D721Med (cell line): ENCODE measurements around the gene DDX11.
"Not testable (repeated sequence)": the region's sequence is repeated elsewhere in the genome, so short reads cannot be mapped to it uniquely, and the experiment has no call there.

ENCODE experiments used
- DNase-seq: peaks from one replicate; pipeline ENCODE4 v3.0.0; 2011; ENCODE audit warnings: low spot score; ENCODE audit not compliant: insufficient read length
- FAIRE-seq: peaks from 2 replicates; lab custom pipeline; 2011; peaks lifted over from hg19 to GRCh38; lab: Jason Lieb, UNC
- TF ChIP-seq, protein P1 (sequence below): IDR thresholded peaks from 2 replicates; pipeline ENCODE4 v1.5.1; 2012; ENCODE audit warnings: mild to moderate bottlenecking, control low read depth; ENCODE audit not compliant: insufficient read depth; ENCODE audit errors: missing control alignments

DDX11 gene

DNA sequence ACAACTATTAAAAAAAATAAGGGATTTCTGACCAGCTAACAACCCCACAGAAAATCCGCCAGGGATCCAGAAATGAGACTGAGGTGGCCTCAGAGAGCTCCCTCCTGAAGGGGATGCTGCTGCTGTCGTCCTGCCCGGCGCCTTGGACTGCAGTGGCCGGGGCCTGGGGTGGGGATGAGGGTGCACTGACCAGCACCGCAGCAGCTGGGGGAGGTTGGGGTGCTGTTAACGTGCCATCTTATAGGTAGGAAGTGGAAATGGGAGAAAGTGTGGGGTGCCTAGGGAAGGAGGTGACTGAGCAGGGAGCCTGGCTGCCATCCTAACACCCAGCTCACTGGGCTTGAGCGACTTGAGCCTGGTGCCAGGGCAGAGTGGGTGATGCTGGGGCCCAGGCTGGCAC lies 32.0 kb downstream of the DDX11 start:
- TF ChIP-seq, protein P1, sequence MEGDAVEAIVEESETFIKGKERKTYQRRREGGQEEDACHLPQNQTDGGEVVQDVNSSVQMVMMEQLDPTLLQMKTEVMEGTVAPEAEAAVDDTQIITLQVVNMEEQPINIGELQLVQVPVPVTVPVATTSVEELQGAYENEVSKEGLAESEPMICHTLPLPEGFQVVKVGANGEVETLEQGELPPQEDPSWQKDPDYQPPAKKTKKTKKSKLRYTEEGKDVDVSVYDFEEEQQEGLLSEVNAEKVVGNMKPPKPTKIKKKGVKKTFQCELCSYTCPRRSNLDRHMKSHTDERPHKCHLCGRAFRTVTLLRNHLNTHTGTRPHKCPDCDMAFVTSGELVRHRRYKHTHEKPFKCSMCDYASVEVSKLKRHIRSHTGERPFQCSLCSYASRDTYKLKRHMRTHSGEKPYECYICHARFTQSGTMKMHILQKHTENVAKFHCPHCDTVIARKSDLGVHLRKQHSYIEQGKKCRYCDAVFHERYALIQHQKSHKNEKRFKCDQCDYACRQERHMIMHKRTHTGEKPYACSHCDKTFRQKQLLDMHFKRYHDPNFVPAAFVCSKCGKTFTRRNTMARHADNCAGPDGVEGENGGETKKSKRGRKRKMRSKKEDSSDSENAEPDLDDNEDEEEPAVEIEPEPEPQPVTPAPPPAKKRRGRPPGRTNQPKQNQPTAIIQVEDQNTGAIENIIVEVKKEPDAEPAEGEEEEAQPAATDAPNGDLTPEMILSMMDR = no peak
- DNase-seq = no peak
- no peak for FAIRE-seq

DNA sequence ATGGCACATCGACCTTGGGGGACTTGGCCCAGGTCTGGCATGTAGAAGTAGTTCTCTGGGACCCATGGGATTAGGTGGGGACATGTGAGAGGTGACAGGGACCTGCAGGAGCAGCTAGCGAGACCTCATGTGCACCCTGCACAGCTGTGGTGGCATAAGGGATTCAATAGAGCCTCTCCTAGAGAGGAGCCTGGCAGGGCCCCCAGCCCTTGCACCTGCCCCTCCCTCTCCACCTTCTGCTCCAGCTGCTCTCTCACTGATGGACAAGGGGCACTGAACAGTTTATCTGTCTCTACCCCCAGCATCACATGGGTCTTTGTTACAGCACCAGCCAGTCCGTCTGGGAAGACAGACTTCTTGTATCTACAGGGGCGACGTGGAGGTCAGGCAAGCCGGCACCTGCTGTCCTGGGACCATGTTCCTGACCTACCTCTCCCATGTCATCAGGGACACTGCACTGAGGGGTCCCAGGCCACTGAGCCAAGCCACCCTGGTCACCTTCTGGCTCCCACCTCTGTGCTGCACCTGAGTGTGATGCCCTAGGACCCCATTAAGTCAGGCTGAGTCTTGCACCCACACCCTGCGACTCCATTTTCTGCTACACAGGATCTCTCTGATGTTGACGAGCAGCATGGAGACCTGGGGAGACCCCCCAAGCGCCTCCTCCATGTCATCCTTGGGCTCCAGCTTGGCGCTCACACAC lies 32.6 kb downstream of the DDX11 start:
- FAIRE-seq = no peak
- TF ChIP-seq, protein P1 = no peak
- DNase-seq = no peak

DNA sequence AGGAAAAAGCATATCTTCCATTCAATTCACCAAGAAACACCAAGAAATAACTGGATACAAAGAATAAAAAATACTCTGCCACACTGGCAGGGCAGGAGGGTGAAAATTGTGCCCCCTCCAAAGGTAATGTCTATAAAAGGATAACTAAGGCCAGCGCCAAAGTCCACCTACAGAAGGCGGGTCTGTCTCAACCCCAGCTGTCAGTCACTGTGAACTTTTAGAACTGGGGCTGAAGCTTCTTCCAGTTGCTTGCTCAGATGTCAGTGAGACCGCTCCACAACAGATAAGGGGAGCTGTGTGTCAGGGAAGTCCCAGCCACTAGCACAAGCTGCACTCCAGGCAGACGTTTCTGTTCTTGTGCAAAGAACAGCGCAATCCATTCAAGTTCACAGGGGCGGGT lies 36.1 kb downstream of the DDX11 start:
- DNase-seq, FAIRE-seq: not testable (repeated sequence)

DNA sequence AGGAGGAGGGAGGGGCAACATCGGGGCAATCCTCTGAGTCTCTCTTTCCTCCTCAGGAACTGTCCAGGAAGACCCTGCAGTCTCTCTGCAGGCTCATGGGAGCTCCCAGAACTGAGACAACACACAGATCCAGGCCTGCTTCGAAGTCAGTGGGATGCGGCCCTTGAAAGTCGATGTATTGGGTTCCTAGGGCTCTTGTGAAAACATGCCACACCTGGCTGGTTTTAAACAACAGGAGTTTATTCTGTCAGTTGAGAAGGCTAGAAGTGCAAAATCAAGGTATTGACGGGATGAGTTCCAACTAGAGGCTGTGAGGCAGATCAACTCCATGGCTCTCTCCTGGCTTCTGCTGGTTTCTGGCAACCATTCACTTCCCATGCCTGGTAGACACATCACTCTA lies 36.6 kb downstream of the DDX11 start:
- FAIRE-seq, DNase-seq: not testable (repeated sequence)

DNA sequence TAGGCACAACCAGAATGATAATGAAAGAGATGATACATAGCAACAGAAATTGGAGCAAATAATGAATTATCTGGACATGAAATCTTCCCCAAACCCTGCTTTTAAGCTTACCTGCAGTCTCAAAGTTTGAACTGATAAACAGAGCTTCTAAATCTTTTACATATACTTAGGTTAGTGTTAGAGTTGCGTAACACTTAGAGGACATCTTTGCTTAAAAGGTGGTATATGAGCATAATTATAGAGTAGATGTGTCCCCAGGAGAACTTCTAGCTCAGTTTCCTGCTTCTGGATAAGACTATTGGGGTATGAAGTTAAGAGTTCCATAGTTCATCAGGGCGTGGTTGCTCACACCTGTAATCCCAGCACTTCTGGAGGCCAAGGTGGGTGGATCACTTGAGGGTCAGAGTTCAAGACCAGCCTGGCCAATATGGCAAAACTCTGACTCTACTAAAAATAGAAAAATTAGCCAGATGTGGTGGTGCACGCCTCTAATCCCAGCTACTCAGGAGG lies 41.5 kb downstream of the DDX11 start:
- DNase-seq, FAIRE-seq: not testable (repeated sequence)

DNA sequence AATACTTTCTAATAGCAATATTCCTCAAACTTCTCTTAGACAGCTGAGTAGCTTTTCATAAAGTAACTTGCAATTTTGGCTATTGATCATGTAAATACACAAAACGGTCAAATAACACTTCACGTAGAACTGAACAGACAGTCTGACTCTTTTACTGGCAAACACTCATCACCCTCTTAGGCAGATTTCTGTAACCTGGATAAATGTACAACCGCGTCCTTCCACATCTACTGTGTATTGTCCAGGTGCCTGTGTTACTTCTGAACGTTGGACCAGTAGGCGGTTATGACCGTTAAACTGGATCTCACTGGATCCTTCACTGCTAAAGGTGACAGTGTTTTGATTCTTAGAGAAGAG lies 43.2 kb downstream of the DDX11 start:
- not testable (repeated sequence) for DNase-seq, FAIRE-seq

DNA sequence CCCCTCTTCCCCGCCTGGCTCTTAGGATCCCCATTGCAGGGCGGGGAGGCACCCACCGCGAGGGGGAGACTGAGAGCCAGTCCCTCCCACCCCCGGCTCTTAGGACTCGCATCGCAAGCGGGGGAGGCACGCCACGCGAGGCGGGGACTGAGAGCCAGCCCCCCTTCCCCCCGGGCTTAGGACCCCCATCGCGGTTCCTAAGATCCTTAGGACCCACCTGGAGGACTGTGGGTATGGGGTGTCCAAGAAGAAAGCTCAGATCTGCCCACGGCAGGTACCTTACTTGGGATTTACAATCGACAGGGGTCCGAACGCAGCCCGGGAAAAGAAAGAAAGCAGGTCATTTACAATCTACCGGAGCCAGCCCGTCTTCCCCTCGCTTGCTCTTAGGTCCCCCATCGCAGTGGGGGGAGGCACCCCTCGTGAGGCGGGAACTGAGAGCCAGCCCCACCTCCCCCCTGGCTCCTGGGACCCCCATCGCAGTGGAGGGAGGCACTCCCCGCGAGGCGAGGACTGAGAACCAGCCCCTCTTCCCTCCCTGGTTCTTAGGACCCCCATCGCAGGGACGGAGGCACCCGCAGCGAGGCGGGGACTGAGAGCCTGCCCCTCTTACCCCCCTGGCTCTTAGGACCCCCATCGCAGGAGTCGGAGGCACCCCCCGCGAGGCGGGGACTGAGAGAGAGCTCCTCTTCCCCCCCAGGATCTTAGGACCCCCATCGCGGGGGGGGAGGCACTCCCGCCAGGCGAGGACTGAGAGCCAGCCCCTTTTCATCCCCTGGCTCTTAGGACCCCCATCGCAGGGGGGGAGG lies 43.7 kb downstream of the DDX11 start:
- DNase-seq (peak; percentile 52), FAIRE-seq (no peak)
- TF ChIP-seq, protein P1 = peak; percentile 47

DNA sequence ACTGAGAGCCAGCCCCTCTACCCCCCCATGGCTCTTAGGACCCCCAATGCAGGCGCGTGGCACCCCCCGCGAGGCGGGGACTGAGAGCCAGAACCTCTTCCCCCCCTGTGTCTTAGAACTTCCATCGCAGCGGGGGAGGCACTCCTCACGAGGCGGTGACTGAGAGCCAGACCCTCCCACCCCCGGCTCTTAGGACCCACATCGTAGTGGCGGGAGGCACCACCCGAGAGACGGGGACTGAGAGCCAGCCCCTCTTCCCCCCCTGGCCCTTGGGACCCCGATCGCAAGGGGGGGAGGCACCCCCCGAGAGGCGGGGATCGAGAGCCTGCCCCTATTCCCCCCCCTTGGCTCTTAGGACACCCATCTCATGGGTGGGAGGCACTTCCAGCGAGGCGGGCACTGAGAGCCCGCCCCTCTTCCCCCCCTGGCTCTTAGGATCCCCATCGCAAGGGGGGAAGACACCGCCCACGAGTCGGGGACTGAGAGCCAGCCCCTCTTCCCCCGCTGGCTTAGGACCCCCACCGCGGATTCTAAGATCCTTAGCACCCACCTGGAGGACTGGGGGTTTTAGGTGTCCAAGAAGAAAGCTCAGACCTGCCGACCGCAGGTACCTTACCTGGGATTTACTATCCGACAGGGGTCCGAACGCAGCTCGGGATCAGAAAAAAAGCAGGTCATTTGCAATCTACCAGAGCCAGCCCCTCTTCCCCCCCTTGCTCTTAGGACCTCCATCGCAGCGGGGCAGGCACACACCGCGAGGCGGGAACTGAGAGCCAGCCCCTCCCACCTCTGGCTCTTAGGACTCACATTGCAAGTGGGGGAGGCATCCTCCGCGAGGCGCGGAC lies 44.9 kb downstream of the DDX11 start:
- DNase-seq (peak; percentile 54), FAIRE-seq (no peak)
- TF ChIP-seq, protein P1 = no peak
